ENCODE data around the gene CPD.
"Not testable (repeated sequence)": the region's sequence is repeated elsewhere in the genome, so short reads cannot be mapped to it uniquely, and the experiment has no call there.

The CPD gene

DNA sequence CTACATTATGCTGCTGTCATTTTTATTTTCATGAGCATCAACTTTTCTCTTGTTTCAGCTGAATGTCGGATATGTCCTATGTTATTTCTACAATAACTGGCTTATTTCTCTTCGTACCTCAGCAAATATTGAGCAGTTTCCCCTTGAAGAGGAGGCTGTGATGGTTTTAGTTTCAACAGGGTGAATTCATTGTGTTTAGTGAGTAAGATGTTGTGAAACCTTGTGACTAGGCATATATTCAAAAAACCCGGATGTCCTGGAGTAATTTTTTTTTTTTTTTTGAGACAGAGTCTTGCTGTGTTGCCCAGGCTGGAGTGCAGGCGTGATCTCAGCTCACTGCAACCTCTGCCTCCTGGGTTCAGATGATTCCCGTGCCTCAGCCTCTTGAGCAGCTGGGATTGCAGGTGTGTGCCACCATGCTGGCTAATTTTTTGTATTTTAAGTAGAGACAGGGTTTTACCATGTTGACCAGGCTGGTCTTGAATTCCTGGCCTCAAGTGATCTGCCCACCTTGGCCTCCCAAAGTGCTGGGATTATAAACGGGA is 11.1 kb downstream of the CPD start:
- no peak for DNase-seq

DNA sequence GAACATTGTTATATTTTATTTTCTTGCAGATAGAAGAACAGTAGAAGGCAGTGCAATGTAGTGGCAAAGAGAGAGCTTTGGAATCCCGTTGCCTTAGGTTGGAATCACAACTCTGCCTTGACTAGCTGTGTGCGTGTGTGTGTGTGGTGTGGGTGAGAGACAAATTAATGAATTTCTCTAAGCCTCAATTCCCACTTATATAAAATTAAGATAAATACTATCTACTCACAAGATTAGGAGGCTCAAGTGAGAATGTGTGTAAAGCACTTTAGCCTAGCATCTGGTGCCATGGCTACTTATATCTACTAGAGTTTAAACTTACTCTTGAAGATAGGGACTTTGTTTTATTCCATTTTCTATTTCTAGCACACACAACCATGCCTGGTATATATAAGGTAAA is 12.8 kb downstream of the CPD start:
- DNase-seq, result no peak

DNA sequence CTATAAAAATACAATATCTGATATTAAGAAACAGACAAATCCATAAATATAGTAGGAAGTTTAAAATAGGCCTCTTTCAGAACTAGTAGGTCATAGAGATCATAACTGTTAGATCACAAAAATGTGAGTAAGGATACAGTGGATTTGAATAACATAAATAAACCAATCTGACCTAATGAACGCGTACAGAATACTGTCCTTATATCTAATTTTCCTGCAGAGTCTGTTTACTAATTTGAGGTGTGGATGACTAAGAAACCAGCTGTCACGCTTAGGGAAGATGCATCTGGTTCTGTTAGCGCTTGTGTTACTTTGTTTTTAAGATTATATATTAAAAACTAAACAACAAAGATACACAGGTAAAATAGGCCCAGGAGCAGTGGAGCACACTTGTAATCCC is 14.8 kb downstream of the CPD start:
- no peak for DNase-seq

DNA sequence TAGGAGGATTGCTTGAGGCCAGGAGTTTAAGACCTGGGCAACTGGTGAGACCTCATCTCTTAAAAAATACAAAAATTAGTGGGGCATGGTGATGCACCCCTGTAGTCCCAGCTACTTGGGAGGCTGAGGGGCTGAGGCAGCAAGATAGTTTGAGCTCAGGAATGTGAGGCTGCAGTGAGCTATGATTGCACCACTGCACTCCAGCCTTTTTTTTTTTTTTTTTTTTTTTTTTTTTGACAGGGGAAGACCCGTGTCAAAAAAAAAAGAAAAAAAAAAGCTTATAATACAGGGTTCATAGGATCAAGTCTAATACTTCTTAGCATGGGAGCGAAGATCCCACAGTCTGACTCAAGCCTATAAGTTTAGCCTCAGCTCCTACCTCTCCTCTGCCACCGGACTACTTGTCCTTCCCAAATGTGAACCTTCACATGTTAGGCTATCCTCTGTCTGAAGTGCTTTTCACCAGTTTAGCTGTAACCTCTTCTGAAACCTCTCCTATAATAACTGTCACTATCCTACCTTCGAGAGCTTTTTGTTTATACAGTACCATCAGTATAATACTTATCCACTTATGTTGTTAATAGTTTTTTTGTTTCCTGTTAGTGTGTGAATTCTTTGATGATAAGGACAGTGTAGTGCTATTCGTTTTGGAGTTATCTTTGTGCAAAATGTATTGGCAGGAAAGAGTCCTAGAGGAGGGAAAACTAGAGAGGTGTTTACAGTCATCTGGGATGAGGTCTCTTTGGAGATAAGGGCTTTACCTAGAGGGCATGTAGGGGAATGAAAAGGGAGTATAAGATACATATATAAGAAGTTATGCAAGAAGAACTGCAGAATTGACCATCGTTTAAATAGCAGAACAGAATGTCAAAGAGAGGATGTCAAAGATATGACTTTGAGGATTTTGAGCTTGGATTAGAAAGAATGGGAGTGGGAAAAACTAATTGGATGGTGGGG is 15.5 kb downstream of the CPD start:
- no peak for DNase-seq

DNA sequence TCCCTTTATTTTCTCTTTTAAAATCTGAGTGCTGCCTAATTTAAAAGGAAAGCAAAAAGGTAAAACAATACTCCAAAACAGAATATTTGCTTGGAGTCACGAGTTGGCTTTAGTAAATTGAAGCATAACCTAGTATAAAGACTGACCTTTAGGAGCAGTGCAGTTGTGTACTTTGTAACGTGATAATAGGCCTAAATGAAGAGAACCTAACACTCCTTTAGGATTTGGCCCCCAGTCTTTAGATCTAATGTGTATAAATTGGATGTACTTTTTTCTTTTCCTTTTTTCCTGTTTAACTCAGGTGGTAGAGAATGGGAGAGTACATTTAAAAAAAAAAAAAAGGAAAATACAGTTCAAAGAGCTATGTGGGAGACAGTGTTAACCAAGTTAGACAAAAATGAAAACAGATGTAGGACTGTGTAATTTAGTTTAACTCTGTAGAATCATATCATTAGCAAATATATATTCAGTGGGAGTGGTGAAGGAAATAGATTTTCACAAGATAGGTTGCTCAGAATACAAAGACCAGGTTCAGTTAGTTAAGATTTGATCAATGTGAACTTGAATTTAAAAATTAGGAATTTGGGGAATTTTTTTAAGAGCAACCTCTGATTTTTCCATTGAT is 16.8 kb downstream of the CPD start:
- no peak for DNase-seq

DNA sequence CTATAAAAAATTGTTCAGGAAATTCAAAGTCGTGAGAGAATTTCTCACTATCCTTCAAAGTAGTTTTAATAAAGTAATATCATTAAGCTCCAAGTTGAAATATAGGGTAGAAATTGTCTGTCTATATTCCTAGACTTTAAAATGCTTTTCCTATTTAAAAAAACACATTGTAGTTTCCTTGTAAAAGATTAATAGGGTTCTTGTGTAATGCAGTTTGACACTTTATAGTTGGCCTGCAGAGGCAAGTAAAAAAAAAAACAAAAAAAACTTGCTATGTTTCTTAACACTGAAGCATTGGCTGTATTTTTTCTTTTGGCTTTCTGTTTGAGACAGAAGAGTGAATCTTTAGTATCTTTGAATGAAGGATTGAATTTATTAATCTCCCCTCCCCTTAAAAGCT is 17.4 kb downstream of the CPD start:
- DNase-seq, result no peak

DNA sequence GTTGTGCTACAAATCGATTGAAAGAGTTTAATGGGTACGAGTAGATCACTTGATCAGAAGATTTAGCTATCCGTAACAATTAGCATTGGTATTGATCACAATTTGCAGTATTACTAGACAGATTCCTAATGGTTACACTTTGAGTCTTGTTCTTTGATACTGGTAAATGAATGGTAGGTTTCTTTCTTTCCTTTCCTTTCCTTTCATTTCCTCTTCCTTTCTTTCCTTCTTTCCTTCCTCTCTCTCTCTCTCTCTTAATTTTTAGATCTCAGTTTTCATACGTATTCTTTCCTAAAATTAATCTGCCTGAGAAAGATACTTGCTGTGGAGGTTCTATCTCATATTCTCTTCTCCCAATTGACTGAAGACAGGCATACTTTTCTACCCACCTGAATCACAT is 17.9 kb downstream of the CPD start:
- no peak for DNase-seq

DNA sequence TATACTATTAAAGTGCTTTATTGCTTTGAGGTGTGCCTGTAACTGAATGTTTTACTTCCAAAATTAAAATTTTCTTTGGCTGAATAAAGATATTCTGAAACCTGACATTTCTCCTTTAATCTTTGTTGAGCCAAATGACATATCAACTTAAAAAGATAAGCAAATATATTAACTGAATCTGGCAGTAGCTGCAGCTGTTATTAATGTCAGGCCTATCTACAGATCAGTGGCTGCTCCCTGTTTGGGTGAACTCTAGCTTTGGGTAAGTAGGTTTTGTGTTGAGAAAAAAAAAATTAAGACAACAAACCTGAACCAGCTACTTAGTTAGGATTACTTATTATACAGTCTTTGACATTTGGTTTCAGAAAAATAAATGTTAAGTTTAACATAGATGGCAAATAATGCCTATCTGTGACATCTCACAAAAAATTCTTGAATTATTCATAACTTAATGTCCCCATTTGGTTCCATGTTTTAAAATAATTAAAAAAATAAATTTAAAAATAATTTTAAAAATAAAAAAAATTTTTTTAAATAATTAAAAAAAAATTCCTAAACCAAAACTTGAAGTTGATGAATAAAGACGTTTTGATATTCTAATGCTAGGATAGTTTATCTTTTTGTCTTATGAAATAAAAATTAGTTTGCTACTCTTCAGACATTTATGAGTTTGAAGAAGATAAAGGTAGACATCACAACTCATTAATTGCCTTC is 19.8 kb downstream of the CPD start:
- no peak for DNase-seq

DNA sequence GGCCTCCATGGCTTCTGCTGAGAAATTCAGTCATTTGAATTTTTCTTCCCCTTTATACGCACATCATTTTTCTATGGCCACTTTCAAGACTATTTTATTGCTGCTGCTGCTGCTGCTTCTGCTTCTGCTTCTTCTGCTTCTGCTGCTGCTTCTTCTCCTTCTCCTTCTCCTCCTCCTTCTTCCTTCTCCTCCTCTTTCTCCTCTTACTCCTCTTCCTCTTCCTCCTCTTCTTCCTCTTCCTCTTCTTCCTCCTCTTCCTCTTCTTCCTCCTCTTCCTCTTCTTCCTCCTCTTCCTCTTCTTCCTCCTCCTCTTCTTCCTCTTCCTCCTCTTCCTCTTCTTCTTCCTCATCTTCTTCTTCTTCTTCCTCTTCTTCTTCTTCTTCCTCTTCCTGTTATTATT is 22.4 kb downstream of the CPD start:
- DNase-seq, result no peak

DNA sequence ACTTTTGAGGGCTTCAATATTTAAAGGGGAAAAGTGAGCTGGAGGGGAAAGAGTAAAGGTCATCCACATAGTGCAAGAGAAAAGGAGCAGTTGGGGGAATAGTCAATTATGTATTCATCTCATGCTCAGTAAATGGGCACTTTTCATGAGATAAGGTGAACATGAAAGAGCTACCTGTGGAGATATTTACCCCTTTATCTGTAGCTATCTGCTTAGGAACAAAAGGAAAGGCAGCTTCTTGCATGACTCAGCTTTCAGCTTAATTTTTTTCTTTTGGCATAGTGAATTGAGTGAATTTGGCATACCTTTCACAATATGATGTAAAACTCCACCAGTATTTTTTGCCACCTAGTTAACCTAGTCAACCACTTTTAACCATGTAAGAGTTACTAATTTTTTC is 26.4 kb downstream of the CPD start:
- no peak for DNase-seq

DNA sequence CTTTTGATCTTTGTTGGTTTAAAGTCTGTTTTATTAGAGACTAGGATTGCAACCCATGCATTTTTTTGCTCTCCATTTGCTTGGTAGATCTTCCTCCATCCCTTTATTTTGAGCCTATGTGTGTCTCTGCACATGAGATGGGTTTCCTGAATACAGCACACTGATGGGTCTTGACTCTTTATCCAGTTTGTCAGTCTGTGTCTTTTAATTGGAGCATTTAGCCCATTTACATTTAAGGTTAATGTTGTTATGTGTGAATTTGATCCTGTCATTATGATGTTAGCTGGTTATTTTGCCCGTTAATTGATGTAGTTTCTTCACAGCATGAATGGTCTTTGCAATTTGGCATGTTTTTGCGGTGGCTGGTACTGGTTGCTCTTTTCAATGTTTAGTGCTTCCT is 31.9 kb downstream of the CPD start:
- not testable (repeated sequence) for DNase-seq

DNA sequence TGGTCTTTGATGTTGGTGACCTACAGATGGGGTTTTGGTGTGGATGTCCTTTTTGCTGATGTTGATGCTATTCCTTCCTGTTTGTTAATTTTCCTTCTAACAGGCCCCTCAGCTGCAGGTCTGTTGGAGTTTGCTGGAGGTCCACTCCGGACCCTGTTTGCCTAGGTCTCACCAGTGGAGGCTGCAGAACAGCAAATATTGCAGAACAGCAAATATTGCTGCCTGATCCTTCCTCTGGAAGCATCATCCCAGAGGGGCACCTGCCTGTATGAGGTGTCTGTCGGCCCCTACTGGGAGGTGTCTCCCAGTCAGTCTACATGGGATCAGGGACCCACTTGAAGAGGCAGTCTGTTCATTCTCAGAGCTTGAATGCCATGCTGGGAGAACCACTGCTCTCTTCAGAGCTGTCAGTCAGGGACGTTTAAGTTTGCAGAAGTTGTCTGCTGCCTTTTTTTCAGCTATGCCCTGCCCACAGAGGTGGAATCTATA is 33.3 kb downstream of the CPD start:
- not testable (repeated sequence) for DNase-seq

DNA sequence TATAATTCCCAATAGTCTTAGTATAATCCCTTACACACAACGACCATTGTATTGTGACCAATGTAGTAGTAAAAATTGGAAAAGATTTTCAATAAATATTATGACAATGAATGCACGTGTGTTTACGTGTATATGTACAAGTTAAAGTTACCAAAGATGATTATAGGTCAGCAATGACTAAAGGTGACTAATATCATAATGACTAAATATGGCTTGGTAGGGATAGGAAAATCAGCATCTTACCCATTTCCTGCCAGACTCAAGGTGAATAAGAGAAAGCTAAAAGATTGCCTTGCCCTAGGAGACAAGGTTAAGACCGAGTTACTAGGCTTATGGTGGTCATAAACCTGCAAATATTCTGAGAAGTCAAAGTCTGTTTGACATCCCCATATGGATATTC is 34.4 kb downstream of the CPD start:
- DNase-seq, result no peak

DNA sequence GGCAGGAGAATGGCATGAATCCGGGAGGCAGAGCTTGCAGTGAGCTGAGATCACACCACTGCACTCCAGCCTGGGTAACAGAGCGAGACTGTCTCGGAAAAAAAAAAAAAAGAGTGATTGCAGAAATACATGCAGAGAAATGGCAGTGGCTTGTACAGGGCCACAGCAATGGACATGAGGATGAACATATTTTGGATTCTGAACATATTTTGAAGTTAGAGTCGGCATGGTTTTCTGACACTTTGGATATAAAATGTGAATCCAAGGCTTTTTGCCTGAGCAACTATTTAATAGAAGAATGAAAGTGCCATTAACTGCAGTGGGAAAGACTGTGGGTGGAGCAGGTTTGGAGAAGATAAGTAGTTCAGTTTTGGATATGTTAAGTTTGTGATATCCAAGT is 35.8 kb downstream of the CPD start:
- DNase-seq, result no peak

DNA sequence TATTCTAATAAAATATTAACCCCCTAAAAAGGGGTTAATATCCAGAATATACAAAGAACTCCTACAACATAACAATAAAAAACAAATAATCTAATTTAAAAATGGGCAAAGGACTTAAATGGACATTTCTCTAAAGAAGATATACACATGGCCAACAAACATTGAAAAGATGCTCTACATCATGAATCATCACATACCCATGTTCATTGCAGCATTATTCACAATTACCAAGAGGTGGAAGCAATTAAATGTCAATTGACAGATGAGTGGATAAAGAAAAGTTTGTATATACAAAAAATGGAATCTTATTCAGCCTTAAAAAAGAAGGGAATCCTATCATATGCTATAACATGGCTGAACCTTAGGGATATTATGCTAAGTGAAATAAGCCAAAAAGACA is 36.8 kb downstream of the CPD start:
- no peak for DNase-seq

DNA sequence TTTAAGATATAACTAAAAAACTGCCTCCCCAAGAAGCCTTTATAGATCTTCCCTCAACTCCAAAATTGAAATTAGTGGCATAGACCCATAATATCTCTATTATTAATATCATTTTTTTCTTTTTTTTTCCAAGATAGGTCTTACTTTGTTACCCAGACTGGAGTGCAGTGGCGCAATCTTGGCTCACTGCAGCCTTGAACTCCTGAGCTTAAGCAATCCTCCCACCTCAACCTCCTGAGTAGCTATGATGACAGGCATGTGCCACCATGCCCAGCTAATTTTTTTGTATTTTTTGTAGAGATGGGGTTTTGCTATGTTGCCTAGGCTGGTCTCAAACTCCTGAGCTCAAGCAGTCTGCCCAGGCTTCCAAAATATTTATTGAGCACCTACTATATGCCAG is 39.3 kb downstream of the CPD start:
- not testable (repeated sequence) for DNase-seq

DNA sequence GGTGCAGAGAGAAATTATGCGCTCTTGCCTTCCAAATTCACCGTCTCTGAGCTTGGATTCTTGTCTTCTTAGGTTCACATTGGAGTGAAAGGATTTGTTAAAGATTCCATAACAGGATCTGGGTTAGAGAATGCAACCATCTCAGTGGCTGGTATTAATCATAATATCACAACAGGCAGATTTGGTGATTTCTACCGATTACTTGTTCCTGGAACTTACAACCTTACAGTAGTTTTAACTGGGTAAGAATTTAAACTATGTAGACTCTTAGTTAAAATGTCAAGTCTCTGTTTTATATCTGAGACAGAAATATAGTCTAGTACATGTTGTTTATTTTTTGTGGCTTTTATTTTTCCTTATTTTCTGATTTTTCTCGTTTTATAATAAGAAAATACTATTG is 42.9 kb downstream of the CPD start:
- DNase-seq, result no peak

DNA sequence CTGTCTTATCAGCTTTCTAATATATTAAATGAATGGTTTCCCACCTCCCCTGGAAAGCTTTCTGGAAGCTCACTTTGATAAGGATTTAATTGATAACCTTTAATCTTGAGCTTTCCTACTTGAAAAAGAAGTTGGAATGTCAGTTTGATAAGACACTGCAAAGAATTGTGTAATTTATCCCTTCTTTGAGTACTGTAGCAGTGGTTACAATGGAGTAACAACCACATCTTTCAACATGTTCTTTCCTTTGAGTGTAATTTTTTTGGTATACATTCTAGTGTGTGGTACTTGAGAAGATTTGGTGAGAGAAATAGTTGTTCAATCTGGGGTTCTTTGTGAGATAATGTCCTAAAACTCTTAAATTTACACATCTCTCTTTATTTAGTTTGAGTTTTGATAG is 43.4 kb downstream of the CPD start:
- no peak for DNase-seq

DNA sequence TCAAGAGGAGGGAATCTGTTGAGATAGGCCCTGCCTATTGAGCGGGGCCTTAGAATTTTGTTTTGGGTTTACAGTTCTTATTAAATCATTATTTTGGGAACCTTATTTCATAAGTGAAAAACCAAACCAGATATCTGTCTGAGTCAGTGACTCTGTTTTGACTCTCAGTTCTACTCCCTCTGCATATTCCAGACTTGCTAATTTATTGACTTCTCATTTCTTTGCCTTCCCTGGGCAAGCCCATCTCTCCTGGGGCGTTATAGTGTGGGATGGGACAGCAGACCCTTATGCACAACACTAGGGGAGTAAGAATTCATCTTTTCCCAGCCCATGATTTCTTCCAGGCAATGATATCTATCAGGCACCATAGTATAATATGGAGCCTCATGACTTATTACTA is 45.7 kb downstream of the CPD start:
- DNase-seq, result no peak

DNA sequence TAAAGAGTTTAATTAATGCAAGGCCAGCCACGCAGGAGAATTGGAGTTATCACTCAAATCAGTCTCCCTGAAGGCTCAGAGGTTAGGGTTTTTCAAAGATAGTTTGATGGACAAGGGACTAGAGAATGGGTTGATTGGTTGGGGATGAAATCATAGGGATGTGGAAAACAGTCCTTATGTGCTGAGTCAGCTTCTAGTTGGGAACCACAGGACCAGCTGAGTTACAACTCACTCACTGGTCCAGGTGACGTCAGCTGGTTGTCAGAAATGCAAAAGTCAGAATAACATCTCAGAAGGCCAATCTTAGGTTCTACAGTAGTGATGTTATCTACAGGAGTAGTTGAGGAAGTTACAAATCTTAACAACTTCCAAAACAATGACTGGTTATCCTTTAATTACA is 47.6 kb downstream of the CPD start:
- DNase-seq, result no peak

DNA sequence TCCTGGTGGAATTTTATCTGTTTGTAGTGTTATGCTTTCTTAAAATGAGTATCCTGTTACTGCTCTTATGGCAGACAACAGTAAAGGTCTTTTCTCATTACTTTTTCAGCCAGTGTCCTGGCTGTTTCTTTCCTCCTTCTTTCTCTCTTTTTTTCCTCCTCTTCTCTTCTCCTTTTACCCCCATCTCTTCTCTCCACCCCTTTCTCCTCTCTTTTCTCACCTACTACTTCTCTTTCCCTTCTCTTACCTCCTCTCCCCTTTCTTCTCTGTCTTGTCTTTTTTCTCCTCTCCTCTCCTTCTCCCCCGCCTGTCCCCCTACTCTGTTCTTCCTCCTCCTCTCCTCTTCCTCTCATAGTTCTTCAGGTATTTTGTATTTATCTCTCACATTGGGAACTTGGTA is 48.9 kb downstream of the CPD start:
- no peak for DNase-seq

DNA sequence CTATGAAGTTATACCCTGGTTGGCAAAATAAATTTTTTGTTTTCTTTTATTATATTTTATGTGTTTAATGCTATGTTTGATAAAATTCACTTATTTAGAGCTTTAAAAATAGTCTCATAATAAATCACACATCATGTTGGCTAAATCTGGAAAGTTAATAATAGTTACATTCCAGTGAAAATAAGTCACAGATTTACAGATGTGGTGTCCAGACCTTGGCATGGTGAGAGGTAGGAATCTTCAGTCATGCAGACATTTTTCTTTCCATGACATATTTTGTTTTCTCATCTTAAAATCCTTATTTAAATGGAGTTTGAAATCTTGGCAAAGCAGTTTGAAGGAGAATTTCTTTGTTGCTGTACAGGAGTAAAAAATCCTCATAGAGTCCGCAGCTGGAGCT is 50.4 kb downstream of the CPD start:
- DNase-seq, result no peak

DNA sequence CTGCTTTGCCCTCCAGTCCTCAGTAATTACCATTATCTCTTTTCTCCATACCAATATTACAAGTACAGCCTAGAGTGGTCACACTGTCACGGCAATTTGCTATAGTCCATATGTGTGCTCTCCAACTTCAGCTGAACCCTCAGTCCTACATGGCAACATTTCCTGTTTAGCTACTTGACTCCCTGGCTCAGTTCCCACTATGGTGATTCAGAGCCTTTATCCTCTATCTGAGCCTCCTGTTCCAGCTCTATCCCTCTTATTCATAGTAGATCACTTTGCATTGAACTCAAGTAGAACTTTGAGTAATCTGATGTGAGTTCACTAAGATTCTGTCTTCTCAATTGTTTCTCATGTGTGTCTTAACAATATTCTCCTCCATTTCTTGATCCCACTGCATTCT is 54.8 kb downstream of the CPD start:
- no peak for DNase-seq

DNA sequence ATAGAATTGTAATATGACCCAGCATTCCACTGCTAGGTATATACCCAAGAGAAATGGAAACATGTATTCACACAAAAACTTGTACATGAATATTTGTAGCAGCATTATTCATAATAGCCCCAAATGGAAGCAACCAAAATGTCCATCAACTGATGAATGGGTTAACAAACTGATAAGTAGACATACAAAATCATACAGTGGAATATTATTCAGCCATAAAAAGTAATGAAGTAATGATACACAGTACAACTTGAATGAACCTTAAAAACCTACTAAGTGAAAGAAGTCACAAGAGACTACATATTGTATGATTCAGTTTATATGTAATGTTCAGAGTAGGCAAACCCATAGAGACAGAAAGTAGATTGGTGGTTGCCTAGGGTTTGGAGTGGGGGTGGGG is 58.0 kb downstream of the CPD start:
- DNase-seq, result no peak

All from CD4-positive, alpha-beta T cell treated with Interleukin-4 for 4 hours (primary cell).